Fibroblast of villous mesenchyme (primary cell): ENCODE measurements around the gene ADAM23. TPM values are rescaled to one million over a fixed set of nuclear protein-coding genes. Genes with fewer than 3 reads are reported as not detected.

Experiments
- DNase-seq: peaks from one replicate; pipeline ENCODE4 v3.0.0-alpha.2; 2010; ENCODE audit warnings: low read depth
- H3K4me3 ChIP-seq: 2 replicates; pipeline ENCODE4 v1.5.1; 2011; ENCODE audit warnings: low read depth, mild to moderate bottlenecking, low read length
- CTCF ChIP-seq: IDR thresholded peaks from 2 replicates; pipeline ENCODE4 v1.5.1; 2012; ENCODE audit warnings: low read depth, mild to moderate bottlenecking, low read length; ENCODE audit not compliant: insufficient read depth
- total RNA-seq: library from RNA; depleted of rRNA; stranded (reverse); fragments of >200 nt; gene quantifications from 2 replicates; pipeline ENCODE4 v1.2.3, GENCODE V29; 2012

ADAM23 gene
- total RNA-seq, 1 donor = 9.5 TPM

DNA sequence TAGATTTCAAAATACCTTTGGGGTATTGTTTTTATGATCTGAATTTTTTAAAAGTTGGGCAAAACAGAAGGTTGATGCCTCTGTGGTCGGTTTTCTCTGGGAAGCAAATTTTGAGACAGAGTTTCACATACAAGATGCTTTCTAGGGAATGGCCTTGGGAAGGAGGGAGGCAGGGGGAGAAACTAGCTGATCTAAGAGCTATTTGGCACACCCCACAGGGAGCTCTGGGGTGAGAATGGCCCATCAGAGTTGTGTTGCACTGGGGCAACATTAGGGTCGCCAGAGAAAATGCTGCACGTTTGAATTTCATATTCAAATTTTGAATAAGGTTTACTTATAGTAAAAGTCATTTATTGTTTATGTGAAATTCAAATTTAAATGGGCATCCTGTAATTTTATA lies 11.9 kb upstream of the ADAM23 start:
- no peak for TF ChIP-seq CTCF

GRCh38 chr2:206432193-206433082 lies 10.9 kb upstream of the ADAM23 start:
- H3K4me3 ChIP-seq = no peak overlapping the region
- no peak for DNase-seq
- no peak for TF ChIP-seq CTCF

More for the DNA sequence above, 11.9 kb upstream of the ADAM23 start:
- no peak for DNase-seq
- H3K4me3 ChIP-seq = no peak overlapping the region

- no peak overlapping the region for H3K4me3 ChIP-seq
- no peak for DNase-seq
- TF ChIP-seq CTCF = no peak
These were observed 10.1 kb upstream of the ADAM23 start for GRCh38 chr2:206433190-206433589.

DNA sequence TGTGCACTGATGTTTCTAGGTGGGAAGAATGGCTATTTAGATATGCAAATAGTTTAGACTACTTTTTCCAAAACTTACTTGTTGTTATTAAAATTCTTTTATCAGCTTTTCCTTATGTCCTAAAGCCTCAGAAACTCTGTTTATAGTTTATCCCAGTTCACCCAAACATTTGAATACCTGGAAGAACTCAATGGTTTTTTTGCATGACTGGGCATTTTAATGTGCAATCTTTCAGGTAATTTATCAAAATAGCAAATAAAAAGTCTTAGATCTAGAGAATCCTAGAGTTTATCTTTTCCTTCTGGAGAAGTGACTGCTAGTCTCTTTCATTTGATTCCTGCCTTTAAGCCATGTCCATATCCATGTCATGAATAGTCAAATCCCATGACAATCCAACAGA lies 9.6 kb upstream of the ADAM23 start:
- no peak for TF ChIP-seq CTCF
- no peak for DNase-seq
- H3K4me3 ChIP-seq = no peak overlapping the region

DNA sequence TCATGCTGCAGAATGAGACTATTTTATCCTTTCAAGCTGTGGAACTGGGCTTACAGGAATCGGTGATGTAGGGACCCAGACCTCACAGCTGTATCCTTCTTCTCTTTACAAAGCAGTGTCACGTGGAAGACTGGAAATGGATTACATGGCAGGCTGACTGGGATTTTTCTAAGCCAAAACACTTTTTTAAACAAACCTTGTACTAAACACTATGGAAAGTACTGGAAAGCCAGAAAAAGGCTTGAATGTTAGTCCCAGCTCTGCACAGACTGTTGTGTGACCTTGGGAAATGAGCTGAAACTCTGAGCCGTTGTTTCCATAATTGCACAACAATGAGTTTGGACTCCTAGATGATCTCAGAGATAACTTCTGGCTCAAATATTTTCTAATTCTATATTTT lies 7.6 kb upstream of the ADAM23 start:
- TF ChIP-seq CTCF = no peak
- DNase-seq = peak; percentile 37
- H3K4me3 ChIP-seq = no peak overlapping the region

GRCh38 chr2:206438196-206438724 lies 5.1 kb upstream of the ADAM23 start:
- TF ChIP-seq CTCF = no peak
- no peak overlapping the region for H3K4me3 ChIP-seq
- DNase-seq = no peak
